AG04450 (cell line): ENCODE results near the gene EFCAB13. TPM values are rescaled to one million over a fixed set of nuclear protein-coding genes. Genes with fewer than 3 reads are reported as not detected.
A peak's percentile ranks its signal among the peaks of the same experiment; 100 is the strongest.

Experiments used
- CTCF ChIA-PET: fragments of 300-600, 350-600 bp; formaldehyde crosslinking; extraction: SDS; loops from one replicate; lab custom pipeline; 2022; ENCODE audit warnings: antibody characterized with exemption, inconsistent platforms; lab: Charles Lee
- POLR2A ChIA-PET: fragments of 350-600 bp; formaldehyde crosslinking; extraction: SDS; loops from one replicate; lab custom pipeline; 2021; ENCODE audit warnings: antibody characterized with exemption, inconsistent platforms; lab: Yijun Ruan, JAX
- DNase-seq: peaks from one replicate; pipeline ENCODE4 v3.0.0-alpha.2; 2011; ENCODE audit warnings: low read depth, low spot score
- H3K27ac ChIP-seq: one replicate; pipeline ENCODE4 v1.5.1; 2012; ENCODE audit warnings: low read depth, low read length, control low read depth
- H3K27me3 ChIP-seq: one replicate; pipeline ENCODE4 v1.6.0; 2012; ENCODE audit warnings: low read length; ENCODE audit not compliant: control insufficient read depth, insufficient read depth
- H3K4me3 ChIP-seq: 2 replicates; pipeline ENCODE4 v1.5.1; 2011; ENCODE audit warnings: mild to moderate bottlenecking, low read depth, low read length, control low read depth
- H3K9me3 ChIP-seq: 2 replicates; pipeline ENCODE4 v1.5.1; 2012; ENCODE audit warnings: low read length; ENCODE audit not compliant: control insufficient read depth, insufficient read depth
- CTCF ChIP-seq: IDR thresholded peaks from 2 replicates; pipeline ENCODE4 v1.5.1; 2011; ENCODE audit warnings: low read depth, low read length, control low read depth, inconsistent platforms
- polyA minus RNA-seq: library from RNA; depleted of rRNA, polyadenylated mRNA; stranded (reverse); fragments of >200 nt; gene quantifications from 2 replicates; pipeline ENCODE4 v1.2.3, GENCODE V29; 2011; rRNA and poly(A)+ RNA removed
- polyA plus RNA-seq: library from polyadenylated mRNA; depleted of rRNA; stranded (reverse); fragments of >200 nt; gene quantifications from 2 replicates; pipeline ENCODE4 v1.2.3, GENCODE V29; 2011; rRNA removed

EFCAB13 gene
- polyA plus RNA-seq, result 0.84 and 1.6 TPM in 2 replicates
- 0.55 and 1.5 TPM in 2 replicates for polyA minus RNA-seq

GRCh38 chr17:47323382-47324223 lies at the start of gene EFCAB13:
Gene EFCAB13, plus strand, starts transcription at chr17:47323955. Its CDS starts 4,399 bp downstream, at chr17:47328354.
- Histone ChIP-seq H3K9me3 (peaks cover 11% of the 10 kb centered on the region; the same call in 1 of the 2 replicates), H3K27me3 (peaks cover 4% of the 10 kb centered on the region), H3K4me3 (peak within 1 kb of the TSS; percentile 72), H3K27ac (peak within 1 kb of the TSS; percentile 39)
- POLR2A ChIA-PET, result interaction anchor here (0.6 to 1.0 kb wide), 3 partner anchors 11 to 174 kb away, joined by 3 read pairs; no protein-coding TSS in a partner anchor
- no peak for TF ChIP-seq CTCF
- CTCF ChIA-PET, result interaction anchor here (1.8 kb wide), 1 partner anchor 8 kb away, joined by 5 read pairs; no protein-coding TSS in a partner anchor
- peak; percentile 18 for DNase-seq

GRCh38 chr17:47274319-47275069 lies 49.3 kb upstream of the EFCAB13 start:
- ChIA-PET POLR2A (interaction anchor here (0.6 to 1.1 kb wide), 2 partner anchors 20 to 28 kb away, joined by 4 read pairs; no protein-coding TSS in a partner anchor), CTCF (interaction anchor here (0.7 kb wide), 1 partner anchor 44 kb away, joined by 3 read pairs; no protein-coding TSS in a partner anchor)
- Histone ChIP-seq H3K27ac (peak overlapping the region; percentile 89), H3K27me3 (no peaks in the 10 kb centered on the region), H3K4me3 (no peak overlapping the region), H3K9me3 (no peaks in the 10 kb centered on the region)
- no peak for DNase-seq
- no peak for TF ChIP-seq CTCF

- peak overlapping the region; percentile 2; the same call in 1 of the 2 replicates for H3K4me3 ChIP-seq
- no peaks in the 10 kb centered on the region for H3K9me3 ChIP-seq
- ChIA-PET POLR2A (interaction anchor here (0.6 to 1.4 kb wide), 4 partner anchors 21 to 161 kb away, joined by 4 to 12 read pairs (median 4); no protein-coding TSS in a partner anchor), CTCF (interaction anchor here (1.2 kb wide), 1 partner anchor 10 kb away, joined by 3 read pairs; no protein-coding TSS in a partner anchor)
- DNase-seq, result peak; percentile 83
- peak overlapping the region; percentile 89 for H3K27ac ChIP-seq
- H3K27me3 ChIP-seq, result no peaks in the 10 kb centered on the region
- TF ChIP-seq CTCF, result no peak
Measured at GRCh38 chr17:47275245-47275984, 48.3 kb upstream of the EFCAB13 start.

- no peak for TF ChIP-seq CTCF
- Histone ChIP-seq H3K9me3 (no peaks in the 10 kb centered on the region), H3K27me3 (no peaks in the 10 kb centered on the region), H3K4me3 (no peak overlapping the region), H3K27ac (peak overlapping the region; percentile 89)
- ChIA-PET CTCF (interaction anchor here (1.2 kb wide), 1 partner anchor 11 kb away, joined by 3 read pairs; no protein-coding TSS in a partner anchor), POLR2A (interaction anchor here (1.4 kb wide), 1 partner anchor 29 kb away, joined by 4 read pairs; no protein-coding TSS in a partner anchor)
- DNase-seq, result no peak
Measured at GRCh38 chr17:47276444-47276843, 47.3 kb upstream of the EFCAB13 start.
